HCT116 (cell line): ENCODE results near the gene SPEF2. TPM values are rescaled to one million over a fixed set of nuclear protein-coding genes. Genes with fewer than 3 reads are reported as not detected.

ENCODE experiments used
- ATAC-seq: fragments of 200-7000 bp; cut with Tn5 transposase; 2 replicates; pipeline ENCODE4 v1.9.1; 2020; ENCODE audit warnings: mild to moderate bottlenecking, moderate library complexity
- BruUV-seq: library from RNA; stranded (reverse); fragments of 400-500 nt; replicated peaks from 2 replicates; lab custom pipeline; 2021; lab: Mats Ljungman, UMichigan
- CTCF ChIA-PET: fragments of 300-600 bp; sonication (Branson Sonifier 250); formaldehyde crosslinking; loops from one replicate; lab custom pipeline; 2021; ENCODE audit warnings: antibody characterized with exemption; lab: Charles Lee
- POLR2A ChIA-PET: fragments of 300-600, 350-600 bp; sonication (Branson Sonifier 250); formaldehyde crosslinking; loops from one replicate; lab custom pipeline; 2021; ENCODE audit warnings: antibody characterized with exemption; lab: Charles Lee
- RAD21 ChIA-PET, 2 experiments: fragments of 300-600 bp; sonication (Branson Sonifier 250); formaldehyde crosslinking; loops; one replicate each; lab custom pipeline; 2023; ENCODE audit warnings: low total read pairs in 2 of 2; ENCODE audit not compliant: uncharacterized antibody in 2 of 2, unreplicated experiment in 2 of 2, low non-redundant PET in 1 of 2; lab: Charles Lee
- DNase-seq: peaks from one replicate; pipeline ENCODE4 v3.0.0-alpha.2; 2010; ENCODE audit warnings: low read depth, low spot score
- H2AFZ ChIP-seq: fragments of 200-600 bp; shearing (Covaris generic), sonication (generic); 2 replicates; pipeline ENCODE4 v1.6.1; 2017; ENCODE audit warnings: low read depth, mixed run types, mixed read lengths, antibody characterized with exemption, low read length; ENCODE audit not compliant: poor library complexity, severe bottlenecking
- H3K27ac ChIP-seq: 2 replicates; pipeline ENCODE4 v1.5.1; 2012; ENCODE audit warnings: low read depth, low read length
- H3K27me3 ChIP-seq: fragments of 200-600 bp; sonication (generic); 2 replicates; pipeline ENCODE4 v1.6.1; 2016; ENCODE audit warnings: mixed run types, low read length, mixed read lengths; ENCODE audit not compliant: insufficient read depth
- H3K36me3 ChIP-seq, 2 experiments: fragments of 200-500 bp in 1 of 2; fragments of 200-600 bp in 1 of 2; sonication (Bioruptor generic) in 1 of 2; sonication (generic) in 1 of 2; 2 replicates each; pipeline versions ENCODE4 v1.5.1 to v1.6.1; 2014 to 2016; ENCODE audit warnings: low read length in 2 of 2, inconsistent platforms in 1 of 2, mixed read lengths in 1 of 2, mixed run types in 1 of 2; ENCODE audit not compliant: insufficient read depth in 2 of 2, control insufficient read depth in 1 of 2
- H3K4me1 ChIP-seq, 2 experiments: fragments of 200-600 bp in 1 of 2; sonication (generic) in 1 of 2; 2 replicates each; pipeline versions ENCODE4 v1.5.1 to v1.6.1; 2012 to 2017; ENCODE audit warnings: low read length in 2 of 2, inconsistent platforms in 1 of 2, mild to moderate bottlenecking in 1 of 2, mixed read lengths in 1 of 2, mixed run types in 1 of 2, moderate library complexity in 1 of 2; ENCODE audit not compliant: insufficient read depth in 2 of 2, control insufficient read depth in 1 of 2
- H3K4me2 ChIP-seq: fragments of 200-600 bp; sonication (generic); 2 replicates; pipeline ENCODE4 v1.6.1; 2017; ENCODE audit warnings: mixed run types, low read length, mixed read lengths
- H3K4me3 ChIP-seq, 2 experiments: fragments of 200-600 bp in 1 of 2; sonication (generic) in 1 of 2; replicated peaks in 1 of 2; 2 replicates each; pipeline ENCODE4 v1.5.1; 2011 to 2016; ENCODE audit warnings: low read length in 2 of 2, control low read depth in 1 of 2, low read depth in 1 of 2, mild to moderate bottlenecking in 1 of 2, mixed read lengths in 1 of 2, mixed run types in 1 of 2
- H3K79me2 ChIP-seq: fragments of 200-600 bp; sonication (generic); 2 replicates; pipeline ENCODE4 v1.6.1; 2017; ENCODE audit warnings: mild to moderate bottlenecking, mixed run types, low read length, moderate library complexity, mixed read lengths; ENCODE audit not compliant: insufficient read depth
- H3K9ac ChIP-seq: fragments of 200-600 bp; sonication (generic); 2 replicates; pipeline ENCODE4 v1.6.1; 2016; ENCODE audit warnings: low read length, mixed read lengths
- H3K9me2 ChIP-seq: fragments of 200-600 bp; sonication (generic), shearing (Covaris generic); 2 replicates; pipeline ENCODE4 v1.6.1; 2017; ENCODE audit warnings: mixed run types, mild to moderate bottlenecking, moderate library complexity; ENCODE audit not compliant: insufficient read depth
- H3K9me3 ChIP-seq, 2 experiments: fragments of 200-500 bp in 1 of 2; fragments of 200-600 bp in 1 of 2; sonication (Bioruptor generic) in 1 of 2; sonication (generic) in 1 of 2; 2 replicates each; pipeline ENCODE4 v1.6.1; 2014 to 2017; ENCODE audit warnings: low read length in 2 of 2, mixed read lengths in 2 of 2, inconsistent platforms in 1 of 2, low read depth in 1 of 2, mild to moderate bottlenecking in 1 of 2, mixed run types in 1 of 2, moderate library complexity in 1 of 2; ENCODE audit not compliant: control insufficient read depth in 1 of 2, insufficient read depth in 1 of 2
- H4K20me1 ChIP-seq: fragments of 200-600 bp; sonication (generic), shearing (Covaris generic); 2 replicates; pipeline ENCODE4 v1.6.1; 2017; ENCODE audit warnings: mixed run types, mild to moderate bottlenecking, moderate library complexity; ENCODE audit not compliant: insufficient read depth
- EGR1 ChIP-seq: IDR thresholded peaks from 2 replicates; pipeline ENCODE4 v1.6.1; 2012; ENCODE audit warnings: low read depth
- EZH2 ChIP-seq: fragments of 200-600 bp; sonication (generic); IDR thresholded peaks from 2 replicates; pipeline ENCODE4 v1.6.1; 2017; ENCODE audit warnings: antibody characterized with exemption, mixed run types
- EZH2phosphoT487 ChIP-seq: fragments of 200-600 bp; IDR thresholded peaks from 2 replicates; pipeline ENCODE4 v1.6.1; 2018; ENCODE audit warnings: antibody characterized with exemption, borderline replicate concordance
- FOSL1 ChIP-seq: IDR thresholded peaks from 2 replicates; pipeline ENCODE4 v1.6.1; 2012; ENCODE audit warnings: low read depth
- POLR2A ChIP-seq: IDR thresholded peaks from 2 replicates; pipeline ENCODE4 v1.7.0; 2011; ENCODE audit warnings: borderline replicate concordance; ENCODE audit not compliant: insufficient read depth, insufficient read length; ENCODE audit errors: extremely low read depth
- POLR2AphosphoS5 ChIP-seq: IDR thresholded peaks from 2 replicates; pipeline ENCODE4 v1.6.1; 2011; ENCODE audit warnings: mild to moderate bottlenecking, low read depth, low read length, moderate library complexity
- SIN3A ChIP-seq: IDR thresholded peaks from 2 replicates; pipeline ENCODE4 v1.6.1; 2012; ENCODE audit warnings: low read depth
- SP1 ChIP-seq: IDR thresholded peaks from 2 replicates; pipeline ENCODE4 v1.6.1; 2012; ENCODE audit warnings: low read depth
- TCF7L2 ChIP-seq: IDR thresholded peaks from 2 replicates; pipeline ENCODE4 v1.7.0; 2011; ENCODE audit warnings: borderline replicate concordance, inconsistent platforms; ENCODE audit not compliant: insufficient read depth, insufficient read length; ENCODE audit errors: extremely low read depth
- intact Hi-C: fragments of 100-400 bp; cut with micrococcal nuclease; formaldehyde crosslinking; loops from 2 replicates; pipeline ENCODE4 v1.10.0; 2022
- total RNA-seq: library from RNA; stranded (reverse); gene quantifications from one replicate; pipeline ENCODE4 v1.2.1, GENCODE V29; 2021; ENCODE audit not compliant: unreplicated experiment
- TF ChIP-seq, protein P1 (sequence below): IDR thresholded peaks from 2 replicates; pipeline ENCODE4 v1.6.1; 2012
- TF ChIP-seq, protein P2 (sequence below): IDR thresholded peaks from 2 replicates; pipeline ENCODE4 v1.6.1; 2011; ENCODE audit warnings: mild to moderate bottlenecking, low read length, moderate library complexity; ENCODE audit not compliant: insufficient replicate concordance; ENCODE audit errors: extremely low read depth

SPEF2 gene
- total RNA-seq, 1 experiment from 2014 or later = 4.6 TPM

DNA sequence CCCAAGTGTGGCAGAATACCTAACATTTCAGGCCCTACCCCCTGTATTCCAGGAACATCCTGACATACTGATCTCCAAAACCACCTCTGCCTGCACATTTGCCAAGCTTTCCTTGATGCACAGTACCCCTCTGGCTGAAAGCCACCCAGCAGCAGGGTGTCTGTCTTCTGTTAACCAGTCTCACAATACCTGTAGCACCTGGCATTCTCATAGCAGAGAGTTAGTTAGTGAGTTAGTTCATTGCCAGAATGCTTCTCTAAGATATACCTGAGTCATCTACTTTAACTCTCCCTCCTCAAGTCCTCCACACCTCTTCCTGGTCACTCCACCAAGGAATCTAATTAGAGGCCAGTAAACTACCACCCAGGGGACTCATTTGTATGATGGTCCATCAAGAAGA, 192.9 kb downstream of the SPEF2 start:
- TF ChIP-seq POLR2AphosphoS5 (no peak), EZH2 (no peak), SP1 (no peak), FOSL1 (no peak), POLR2A (no peak), TCF7L2 (no peak), EZH2phosphoT487 (no peak), EGR1 (no peak), SIN3A (no peak)
- TF ChIP-seq, protein P1, sequence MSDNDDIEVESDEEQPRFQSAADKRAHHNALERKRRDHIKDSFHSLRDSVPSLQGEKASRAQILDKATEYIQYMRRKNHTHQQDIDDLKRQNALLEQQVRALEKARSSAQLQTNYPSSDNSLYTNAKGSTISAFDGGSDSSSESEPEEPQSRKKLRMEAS = no peak
- TF ChIP-seq, protein P2, sequence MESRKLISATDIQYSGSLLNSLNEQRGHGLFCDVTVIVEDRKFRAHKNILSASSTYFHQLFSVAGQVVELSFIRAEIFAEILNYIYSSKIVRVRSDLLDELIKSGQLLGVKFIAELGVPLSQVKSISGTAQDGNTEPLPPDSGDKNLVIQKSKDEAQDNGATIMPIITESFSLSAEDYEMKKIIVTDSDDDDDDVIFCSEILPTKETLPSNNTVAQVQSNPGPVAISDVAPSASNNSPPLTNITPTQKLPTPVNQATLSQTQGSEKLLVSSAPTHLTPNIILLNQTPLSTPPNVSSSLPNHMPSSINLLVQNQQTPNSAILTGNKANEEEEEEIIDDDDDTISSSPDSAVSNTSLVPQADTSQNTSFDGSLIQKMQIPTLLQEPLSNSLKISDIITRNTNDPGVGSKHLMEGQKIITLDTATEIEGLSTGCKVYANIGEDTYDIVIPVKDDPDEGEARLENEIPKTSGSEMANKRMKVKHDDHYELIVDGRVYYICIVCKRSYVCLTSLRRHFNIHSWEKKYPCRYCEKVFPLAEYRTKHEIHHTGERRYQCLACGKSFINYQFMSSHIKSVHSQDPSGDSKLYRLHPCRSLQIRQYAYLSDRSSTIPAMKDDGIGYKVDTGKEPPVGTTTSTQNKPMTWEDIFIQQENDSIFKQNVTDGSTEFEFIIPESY = no peak
- TF ChIP-seq, all 23 proteins: peak for 0
- ChIA-PET CTCF (no interaction called here), RAD21 (no interaction called here), POLR2A (no interaction called here)
- Histone ChIP-seq H3K36me3 (no peaks in the 10 kb centered on the region), H2AFZ (no peak overlapping the region), H3K9me3 (no peaks in the 10 kb centered on the region), H4K20me1 (no peaks in the 10 kb centered on the region), H3K4me3 (no peak overlapping the region), H3K9me2 (no peaks in the 10 kb centered on the region), H3K9ac (no peak overlapping the region), H3K27me3 (no peaks in the 10 kb centered on the region), H3K27ac (no peak overlapping the region), H3K4me2 (no peak overlapping the region), H3K79me2 (no peaks in the 10 kb centered on the region), H3K4me1 (no peaks in the 10 kb centered on the region)
- ATAC-seq (no peak), DNase-seq (no peak)
- intact Hi-C loops = no loop called here
- BruUV-seq = no TSS peak
